HepG2 (cell line): ENCODE measurements around the gene TTC39C. TPM values are rescaled to one million over a fixed set of nuclear protein-coding genes. Genes with fewer than 3 reads are reported as not detected.

Source experiments
- AGO2 ChIP-seq: fragments of 200-400 bp; formaldehyde crosslinking; optimal IDR thresholded peaks from 2 replicates; pipeline ENCODE3; 2017; ENCODE audit warnings: mild to moderate bottlenecking, low read depth, low read length, moderate library complexity
- CCDC6 ChIP-seq: sonication (generic); formaldehyde crosslinking; IDR thresholded peaks from 2 replicates; pipeline ENCODE4 v1.8.1; 2022; ENCODE audit warnings: mild to moderate bottlenecking, missing genetic modification reagents, moderate library complexity
- CERS6 ChIP-seq: sonication (generic); formaldehyde crosslinking; IDR thresholded peaks from 2 replicates; pipeline ENCODE4 v1.5.0; 2020; ENCODE audit warnings: missing genetic modification reagents
- ELF3 ChIP-seq: IDR thresholded peaks from 2 replicates; pipeline ENCODE4 v1.6.1; 2016; ENCODE audit warnings: missing genetic modification reagents, missing compliant biosample characterization
- FOXP1 ChIP-seq, 2 experiments: fragments of 450-650 bp in 1 of 2; IDR thresholded peaks; 2 replicates each; pipeline ENCODE4 v1.6.1; 2017 to 2018; ENCODE audit warnings: antibody characterized with exemption in 1 of 2
- GZF1 ChIP-seq: sonication (generic); formaldehyde crosslinking; IDR thresholded peaks from 2 replicates; pipeline ENCODE4 v1.5.1; 2020; ENCODE audit warnings: mild to moderate bottlenecking, missing genetic modification reagents
- HOXA5 ChIP-seq: sonication (generic); formaldehyde crosslinking; IDR thresholded peaks from 2 replicates; pipeline ENCODE4 v1.4.0; 2020; ENCODE audit warnings: missing genetic modification reagents
- IRX3 ChIP-seq: sonication (generic); formaldehyde crosslinking; IDR thresholded peaks from 2 replicates; pipeline ENCODE4 v1.8.1; 2023; ENCODE audit warnings: mild to moderate bottlenecking, low read depth, missing genetic modification reagents, borderline replicate concordance
- KMT2B ChIP-seq: IDR thresholded peaks from 2 replicates; pipeline ENCODE4 v1.6.1; 2016; ENCODE audit warnings: missing genetic modification reagents, missing compliant biosample characterization
- MNT ChIP-seq: fragments of 450-650 bp; IDR thresholded peaks from 2 replicates; pipeline ENCODE4 v1.6.1; 2016
- SP1 ChIP-seq, 2 experiments: fragments of 450-650 bp in 1 of 2; sonication (generic) in 1 of 2; formaldehyde crosslinking in 1 of 2; IDR thresholded peaks; 2 replicates each; pipeline versions ENCODE4 v1.4.0 to v1.6.1; 2016 to 2020; ENCODE audit warnings: missing genetic modification reagents in 1 of 2
- SRSF1 ChIP-seq: fragments of 200-400 bp; formaldehyde crosslinking; optimal IDR thresholded peaks from 2 replicates; pipeline ENCODE3; 2017; ENCODE audit warnings: mild to moderate bottlenecking, low read depth, low read length, moderate library complexity
- ZBTB33 ChIP-seq: sonication (generic); formaldehyde crosslinking; IDR thresholded peaks from 2 replicates; pipeline ENCODE4 v1.4.0; 2020; ENCODE audit warnings: missing genetic modification reagents
- ZKSCAN5 ChIP-seq: sonication (generic); formaldehyde crosslinking; IDR thresholded peaks from 2 replicates; pipeline ENCODE4 v1.5.1; 2020; ENCODE audit warnings: mild to moderate bottlenecking, missing genetic modification reagents
- ZMAT3 ChIP-seq: sonication (generic); formaldehyde crosslinking; conservative IDR thresholded peaks from 2 replicates; pipeline ENCODE4 v1.7.0; 2021; ENCODE audit warnings: missing genetic modification reagents
- ZNF207 ChIP-seq: fragments of 450-650 bp; IDR thresholded peaks from 2 replicates; pipeline ENCODE4 v1.6.1; 2016; ENCODE audit warnings: antibody characterized with exemption, borderline replicate concordance
- ZNF224 ChIP-seq: sonication (generic); formaldehyde crosslinking; IDR thresholded peaks from 2 replicates; pipeline ENCODE4 v1.5.0; 2020; ENCODE audit warnings: mild to moderate bottlenecking, missing genetic modification reagents
- ZNF496 ChIP-seq: sonication (generic); formaldehyde crosslinking; IDR thresholded peaks from 2 replicates; pipeline ENCODE4 v1.8.1; 2023; ENCODE audit warnings: mild to moderate bottlenecking, moderate library complexity, missing genetic modification reagents; ENCODE audit not compliant: insufficient replicate concordance
- ZNF530 ChIP-seq: sonication (generic); formaldehyde crosslinking; IDR thresholded peaks from 2 replicates; pipeline ENCODE4 v1.5.0; 2020; ENCODE audit warnings: low read depth, mild to moderate bottlenecking, missing genetic modification reagents
- ZNF543 ChIP-seq: sonication (generic); formaldehyde crosslinking; IDR thresholded peaks from 2 replicates; pipeline ENCODE4 v1.4.0; 2020; ENCODE audit warnings: mild to moderate bottlenecking, missing genetic modification reagents
- ZNF547 ChIP-seq: sonication (generic); formaldehyde crosslinking; IDR thresholded peaks from 2 replicates; pipeline ENCODE4 v1.5.1; 2020; ENCODE audit warnings: mild to moderate bottlenecking, missing genetic modification reagents
- ZNF747 ChIP-seq: sonication (generic); formaldehyde crosslinking; IDR thresholded peaks from 2 replicates; pipeline ENCODE4 v1.8.1; 2023; ENCODE audit warnings: missing genetic modification reagents, mild to moderate bottlenecking, borderline replicate concordance
- ZNF776 ChIP-seq: sonication (generic); formaldehyde crosslinking; IDR thresholded peaks from 2 replicates; pipeline ENCODE4 v1.4.0; 2020; ENCODE audit warnings: mild to moderate bottlenecking, missing genetic modification reagents
- ZSCAN5A ChIP-seq: sonication (generic); formaldehyde crosslinking; IDR thresholded peaks from 2 replicates; pipeline ENCODE4 v1.8.0; 2022; ENCODE audit warnings: mild to moderate bottlenecking, missing genetic modification reagents, borderline replicate concordance
- polyA plus RNA-seq, 8 experiments: library from polyadenylated mRNA; depleted of rRNA in 3 of 8; stranded (reverse) in 7 of 8; unstranded in 1 of 8; fragments of >200 nt; fragmentation: Illumina TruSeq in 4 of 8; extraction: Trizol in 4 of 8; gene quantifications; 2 replicates each; pipeline versions ENCODE4 v1.2.1 to v1.2.3, GENCODE V29; 2011 to 2016; ENCODE audit warnings: low read depth in 4 of 8, missing spikeins in 1 of 8, mixed read lengths in 1 of 8; ENCODE audit not compliant: insufficient read depth in 1 of 8
- total RNA-seq, 5 experiments: library from RNA; depleted of rRNA; stranded (reverse); fragments of >200 nt; fragmentation: Illumina TruSeq; extraction: Trizol; gene quantifications; 2 replicates each; pipeline ENCODE4 v1.2.3, GENCODE V29; 2016; ENCODE audit warnings: low read depth in 1 of 5

TTC39C gene
- total and polyA plus RNA-seq, 2 of the 13 experiments (the other 11 are each of a cell fraction or from before 2014, with no cell fraction given): 19.1 to 25.9 TPM

- TF ChIP-seq ZNF224 (CRISPR knock-in tag): 0 out of 2 replicates have a peak, but pooled peaks have one; percentile 51
- no peak for TF ChIP-seq ZMAT3 (CRISPR knock-in tag)
- no peak for TF ChIP-seq MNT
- no peak for TF ChIP-seq IRX3 (CRISPR knock-in tag)
- TF ChIP-seq FOXP1 (IDR thresholded peaks at IDR 0.05): no peak
- TF ChIP-seq FOXP1 (CRISPR knock-in tag; IDR thresholded peaks at IDR 0.05): no peak
- no peak; the same call in 1 of the 2 replicates for TF ChIP-seq ZNF776
- TF ChIP-seq ELF3: no peak
- TF ChIP-seq SP1 (IDR thresholded peaks at IDR 0.05): no peak
- no peak for TF ChIP-seq SP1 (CRISPR knock-in tag; IDR thresholded peaks at IDR 0.05)
- peak; percentile 30 for TF ChIP-seq AGO2
- no peak for TF ChIP-seq ZNF207
- peak; percentile 46; the same call in 1 of the 2 replicates for TF ChIP-seq ZNF543 (CRISPR knock-in tag)
- TF ChIP-seq ZNF496 (CRISPR knock-in tag): no peak
- no peak for TF ChIP-seq ZKSCAN5 (CRISPR knock-in tag)
- TF ChIP-seq HOXA5: no peak
- TF ChIP-seq CERS6: no peak
- no peak for TF ChIP-seq CCDC6
- TF ChIP-seq ZNF747 (CRISPR knock-in tag): no peak
- no peak for TF ChIP-seq ZBTB33
- no peak for TF ChIP-seq ZNF530 (CRISPR knock-in tag)
- peak; percentile 75 for TF ChIP-seq KMT2B (CRISPR knock-in tag)
- no peak for TF ChIP-seq ZSCAN5A (CRISPR knock-in tag)
- no peak; the same call in 1 of the 2 replicates for TF ChIP-seq ZNF547
- TF ChIP-seq GZF1 (CRISPR knock-in tag): no peak
- peak; percentile 33 for TF ChIP-seq SRSF1
These were observed 558 bp downstream of the TTC39C start (continued) for GRCh38 chr18:24014986-24015638.
